Stimulated activated CD4-positive, alpha-beta T cell treated with anti-CD3 and anti-CD28 coated beads, Interleukin-15, amount 100 ng/mL, for 1 hour (primary cell): ENCODE data around the gene RAET1E.
"Not testable (repeated sequence)": the region's sequence is repeated elsewhere in the genome, so short reads cannot be mapped to it uniquely, and the experiment has no call there.

ENCODE experiments used
- DNase-seq, 2 donors: peaks; one replicate each; pipeline ENCODE4 v3.0.0-alpha.2; 2020; ENCODE audit warnings: low read depth in 1 of 2, low spot score in 1 of 2

Gene RAET1E

GRCh38 chr6:149929422-149929821 is 31.5 kb upstream of the RAET1E start:
- no peak for DNase-seq

- DNase-seq = not testable (repeated sequence)
Measured at GRCh38 chr6:149927025-149927424, 29.1 kb upstream of the RAET1E start.

GRCh38 chr6:149925974-149926777 is 28.3 kb upstream of the RAET1E start:
- DNase-seq = peak; percentile 46 to 64

GRCh38 chr6:149925253-149925973 is 27.5 kb upstream of the RAET1E start:
- no peak for DNase-seq

- no peak for DNase-seq
Measured at GRCh38 chr6:149924933-149925252, 27.0 kb upstream of the RAET1E start.

- no peak for DNase-seq
Measured at GRCh38 chr6:149924206-149924932, 26.5 kb upstream of the RAET1E start.

GRCh38 chr6:149923327-149923986 is 25.5 kb upstream of the RAET1E start:
- no peak for DNase-seq

GRCh38 chr6:149922642-149923326 is 24.9 kb upstream of the RAET1E start, which contains the start of gene RAET1G:
TSS of gene RAET1G (minus strand) at chr6:149923121. CDS start at chr6:149923010, 111 bp downstream.
- peak; percentile 64 to 69 for DNase-seq

- DNase-seq = not testable (repeated sequence)
Measured at GRCh38 chr6:149922091-149922490, 24.2 kb upstream of the RAET1E start.

- no peak for DNase-seq
Measured at GRCh38 chr6:149921361-149921760, 23.4 kb upstream of the RAET1E start.

- DNase-seq = no peak
Measured at GRCh38 chr6:149919834-149920225, 21.9 kb upstream of the RAET1E start.

- DNase-seq = not testable (repeated sequence)
Measured at GRCh38 chr6:149919126-149919833, 21.4 kb upstream of the RAET1E start.

GRCh38 chr6:149918151-149918905 is 20.4 kb upstream of the RAET1E start:
- no peak for DNase-seq

- no peak for DNase-seq
Measured at GRCh38 chr6:149917679-149918078, 19.8 kb upstream of the RAET1E start.

GRCh38 chr6:149915970-149916865 is 18.3 kb upstream of the RAET1E start:
- DNase-seq = no peak

- DNase-seq = no peak
Measured at GRCh38 chr6:149913540-149914240, 15.8 kb upstream of the RAET1E start.

GRCh38 chr6:149913085-149913484 is 15.2 kb upstream of the RAET1E start:
- DNase-seq = no peak

- not testable (repeated sequence) for DNase-seq
Measured at GRCh38 chr6:149912680-149913079, 14.8 kb upstream of the RAET1E start.
